Stimulated activated CD4-positive, alpha-beta T cell treated with anti-CD3 and anti-CD28 coated beads, TNF-alpha, amount 100 ng/mL, for 1 hour (primary cell): ENCODE results near the gene LGALS3BP.

Experiments
- DNase-seq, 3 donors: peaks; one replicate each; pipeline ENCODE4 v3.0.0-alpha.2; 2020; ENCODE audit warnings: low read depth in 3 of 3, low spot score in 1 of 3

The LGALS3BP gene

DNA sequence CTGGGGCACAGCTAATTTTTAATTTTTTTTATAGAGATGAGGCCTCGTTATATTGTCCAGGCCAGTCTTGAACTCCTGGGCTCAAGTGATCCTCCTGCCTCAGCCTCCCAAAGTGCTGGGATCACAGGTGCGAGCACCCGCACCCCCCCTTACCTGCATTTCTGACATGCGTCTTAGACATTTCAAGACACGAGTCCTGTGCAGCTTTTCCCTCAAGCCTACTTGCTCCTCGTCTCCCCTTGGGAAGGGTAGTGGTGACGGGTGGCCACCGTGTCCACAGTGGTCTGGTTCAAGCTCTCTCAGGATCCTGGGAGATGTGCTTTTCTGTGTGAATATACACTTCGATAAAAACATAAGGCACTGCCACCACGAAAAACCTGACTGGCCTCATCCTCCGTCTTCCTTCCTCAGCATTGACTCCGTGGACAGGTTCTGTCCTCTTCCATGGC is 20.2 kb upstream of the LGALS3BP start:
- DNase-seq, result no peak

- no peak for DNase-seq
These were observed 19.5 kb upstream of the LGALS3BP start for GRCh38 chr17:78999056-78999768.

DNA sequence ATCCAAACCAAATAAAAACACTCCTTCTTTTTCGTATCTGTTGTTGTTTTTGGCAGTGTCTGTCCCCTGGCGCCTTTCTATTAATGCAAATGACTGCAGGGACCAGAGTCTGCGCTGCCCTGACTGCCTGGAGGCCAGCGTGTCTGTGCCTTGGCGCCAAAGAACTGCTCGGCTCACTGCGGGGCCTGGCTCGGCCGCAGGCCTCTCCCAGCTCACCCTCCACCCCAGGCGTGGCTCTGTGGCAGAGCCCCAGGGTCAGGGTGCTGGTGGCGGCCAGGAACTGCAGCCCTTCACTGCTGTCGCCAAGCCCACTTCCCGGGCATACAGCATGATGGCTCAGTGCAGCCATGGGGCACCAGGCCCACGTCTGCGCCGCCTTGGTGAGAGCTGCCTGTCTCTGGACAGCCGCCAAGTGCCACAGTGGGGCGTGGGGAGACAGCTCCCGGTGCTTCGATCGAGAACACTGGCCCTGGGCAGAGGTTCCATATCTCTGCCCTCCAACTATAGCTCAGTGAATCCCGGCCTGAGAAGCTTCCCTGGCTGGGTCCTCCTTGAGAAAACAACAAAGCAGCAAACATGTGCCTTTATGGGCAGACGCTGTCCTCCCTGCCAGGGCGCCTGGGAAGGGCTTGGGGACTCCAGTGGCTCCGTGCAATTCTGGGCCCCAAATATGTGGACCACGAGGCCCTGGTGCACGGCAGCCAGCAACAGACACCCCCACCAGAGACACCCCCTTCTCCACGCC is 18.8 kb upstream of the LGALS3BP start:
- DNase-seq, result no peak

GRCh38 chr17:78997881-78998280 is 18.2 kb upstream of the LGALS3BP start:
- DNase-seq, result no peak

DNA sequence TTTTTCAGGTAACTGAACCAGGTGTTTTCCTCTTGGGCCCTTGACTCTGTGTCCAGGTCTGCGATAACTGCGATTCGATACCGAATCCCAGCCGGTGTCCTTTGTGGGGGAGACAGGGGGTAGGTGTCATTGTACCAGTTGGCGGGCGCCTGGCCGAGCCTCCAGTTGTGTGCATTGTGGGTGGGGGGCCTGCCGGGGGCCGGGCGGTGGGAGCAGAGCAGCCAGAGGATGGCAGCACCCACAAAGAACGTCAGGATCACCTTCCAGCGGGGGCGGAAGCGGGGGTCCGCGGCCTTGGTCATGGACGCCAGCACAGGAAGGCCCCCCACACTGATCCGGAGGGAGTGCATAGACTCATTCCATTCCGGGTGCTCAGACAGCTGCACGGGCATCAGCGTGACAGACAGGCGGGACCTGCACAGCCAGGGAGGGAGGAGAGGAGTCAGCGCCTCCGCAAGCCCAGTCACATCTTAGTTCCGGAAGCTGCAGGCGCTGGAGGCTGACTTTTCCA is 17.6 kb upstream of the LGALS3BP start:
- no peak for DNase-seq

DNA sequence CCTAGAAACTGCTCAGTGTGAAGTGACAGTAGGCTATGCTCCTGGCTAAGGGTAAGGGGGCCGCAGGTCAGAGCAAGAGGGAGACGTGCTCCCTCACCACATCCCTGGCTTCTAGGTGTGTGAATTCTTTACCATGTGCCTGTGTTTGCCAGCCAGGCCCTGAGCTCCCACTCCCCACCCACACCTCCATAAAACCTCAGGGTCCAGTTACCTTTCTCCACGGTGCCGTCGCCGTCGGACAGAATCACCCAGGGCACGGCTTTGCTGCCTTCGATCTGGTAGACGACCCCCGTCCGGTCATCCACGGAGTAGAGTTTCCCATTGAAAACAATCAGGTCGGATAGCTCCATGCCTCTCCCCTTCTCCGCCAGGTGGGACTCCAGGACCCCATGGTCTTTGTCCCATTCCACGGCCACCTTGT is 17.1 kb upstream of the LGALS3BP start:
- DNase-seq, result no peak

DNA sequence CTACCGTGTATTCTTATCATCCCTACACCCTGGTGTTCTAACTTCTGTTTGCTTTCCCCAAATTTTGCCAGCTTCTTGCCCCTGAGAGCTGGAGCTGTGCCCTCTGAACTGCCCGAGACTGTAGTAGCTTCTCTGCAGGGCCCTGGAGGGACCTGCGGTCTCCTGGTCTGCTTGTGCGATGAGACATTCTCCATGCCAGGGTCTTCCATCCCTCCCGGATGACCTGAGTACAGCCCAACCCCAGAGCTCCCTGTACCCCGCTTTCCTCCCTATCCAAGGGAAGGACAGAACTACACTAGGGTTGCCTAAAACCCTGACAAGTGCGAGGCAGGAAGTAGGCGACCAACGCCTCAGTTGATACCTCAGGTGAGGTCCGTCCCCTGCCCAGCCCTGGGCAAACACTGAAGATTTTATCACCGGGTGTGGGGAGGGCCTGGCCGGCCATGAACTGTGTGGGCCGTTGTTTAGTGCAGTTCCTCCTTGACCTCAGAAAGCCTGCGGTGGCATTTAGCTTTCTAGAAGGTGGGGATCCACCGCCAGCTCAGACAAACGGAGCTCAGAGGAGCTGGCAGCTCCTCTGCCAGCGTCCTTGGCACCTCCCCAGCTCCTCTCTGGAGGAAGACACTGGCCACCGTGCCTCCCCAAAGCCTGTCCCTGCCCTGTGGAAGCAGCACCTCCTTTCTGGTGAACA is 16.2 kb upstream of the LGALS3BP start:
- DNase-seq, result no peak

GRCh38 chr17:78995022-78995760 is 15.5 kb upstream of the LGALS3BP start:
- DNase-seq, result no peak

- no peak for DNase-seq
These were observed 14.4 kb upstream of the LGALS3BP start for GRCh38 chr17:78993981-78994671.

DNA sequence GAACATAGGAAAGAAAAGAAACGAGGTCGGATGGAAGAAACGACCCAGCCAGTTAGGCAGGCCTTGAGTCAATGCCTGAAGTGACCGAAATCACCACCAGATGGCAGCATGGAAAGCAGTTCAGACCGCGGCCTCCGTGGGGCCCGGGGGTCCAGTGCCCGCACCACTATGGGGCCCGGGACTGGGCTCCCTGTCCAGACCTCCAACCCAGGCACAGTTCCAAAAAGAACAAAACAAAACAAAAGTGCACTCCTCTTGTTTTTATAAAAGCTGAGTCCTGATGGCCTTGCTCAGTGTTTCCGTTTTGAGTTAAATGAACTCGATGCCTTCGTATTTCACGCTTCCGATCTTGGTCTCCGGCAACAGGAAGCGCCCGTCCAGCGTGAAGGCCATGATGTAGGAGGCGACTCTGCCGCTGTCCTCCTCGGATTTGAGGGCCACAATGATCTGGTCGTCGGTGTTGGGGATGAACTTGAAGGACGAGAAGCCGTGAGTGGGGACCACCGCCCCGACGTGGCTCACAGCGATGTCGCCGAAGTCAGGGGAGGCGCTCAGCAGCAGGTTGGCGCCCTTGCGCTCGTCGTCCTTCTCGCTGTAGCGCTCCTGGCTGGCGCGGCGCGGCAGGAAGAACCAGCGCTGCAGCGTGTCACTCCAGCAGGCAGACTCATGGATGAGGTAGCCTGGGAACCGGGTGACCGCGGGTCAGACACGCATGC is 13.7 kb upstream of the LGALS3BP start:
- DNase-seq, result peak in 1 of 3 donors; percentile 42

GRCh38 chr17:78992542-78993212 is 13.0 kb upstream of the LGALS3BP start:
- no peak for DNase-seq

GRCh38 chr17:78991906-78992532 is 12.3 kb upstream of the LGALS3BP start:
- DNase-seq, result no peak

DNA sequence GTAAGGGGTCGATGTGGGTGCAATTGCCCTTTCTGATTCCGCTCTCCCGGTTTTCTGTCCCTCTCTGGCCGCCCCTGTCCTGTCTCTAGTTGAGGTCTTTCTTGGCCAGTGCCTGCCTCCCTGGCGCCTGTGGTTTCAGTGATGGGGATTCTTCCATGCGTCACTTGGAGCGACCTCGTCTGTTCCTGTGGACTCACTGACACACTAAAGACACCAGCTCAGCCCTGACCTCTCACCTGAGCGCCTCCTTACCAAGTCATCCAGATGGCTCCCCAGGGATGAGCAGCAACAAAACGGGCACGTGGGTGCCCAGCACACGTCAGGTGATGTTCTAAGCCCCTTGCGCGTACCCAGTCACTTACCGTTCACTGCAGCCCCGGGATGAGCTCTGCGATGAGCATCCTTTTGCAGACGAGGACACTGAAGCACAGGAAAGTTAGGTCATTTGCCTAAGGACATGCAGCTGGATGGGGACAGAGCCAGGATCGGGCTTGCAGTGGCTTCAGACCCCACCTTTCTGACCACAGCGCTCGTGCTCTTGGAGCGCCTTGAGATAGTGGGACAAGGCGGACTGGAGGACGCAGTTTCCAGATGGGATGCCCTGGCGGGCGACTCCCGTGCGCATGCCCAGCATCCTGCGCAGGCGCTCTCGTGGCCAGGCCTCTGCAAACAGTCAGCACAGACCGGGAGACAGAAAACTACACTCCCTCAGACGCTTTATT is 11.5 kb upstream of the LGALS3BP start:
- DNase-seq, result no peak

- no peak for DNase-seq
These were observed 10.8 kb upstream of the LGALS3BP start for GRCh38 chr17:78990349-78991016.

GRCh38 chr17:78988152-78988551 is 8.4 kb upstream of the LGALS3BP start:
- no peak for DNase-seq

DNA sequence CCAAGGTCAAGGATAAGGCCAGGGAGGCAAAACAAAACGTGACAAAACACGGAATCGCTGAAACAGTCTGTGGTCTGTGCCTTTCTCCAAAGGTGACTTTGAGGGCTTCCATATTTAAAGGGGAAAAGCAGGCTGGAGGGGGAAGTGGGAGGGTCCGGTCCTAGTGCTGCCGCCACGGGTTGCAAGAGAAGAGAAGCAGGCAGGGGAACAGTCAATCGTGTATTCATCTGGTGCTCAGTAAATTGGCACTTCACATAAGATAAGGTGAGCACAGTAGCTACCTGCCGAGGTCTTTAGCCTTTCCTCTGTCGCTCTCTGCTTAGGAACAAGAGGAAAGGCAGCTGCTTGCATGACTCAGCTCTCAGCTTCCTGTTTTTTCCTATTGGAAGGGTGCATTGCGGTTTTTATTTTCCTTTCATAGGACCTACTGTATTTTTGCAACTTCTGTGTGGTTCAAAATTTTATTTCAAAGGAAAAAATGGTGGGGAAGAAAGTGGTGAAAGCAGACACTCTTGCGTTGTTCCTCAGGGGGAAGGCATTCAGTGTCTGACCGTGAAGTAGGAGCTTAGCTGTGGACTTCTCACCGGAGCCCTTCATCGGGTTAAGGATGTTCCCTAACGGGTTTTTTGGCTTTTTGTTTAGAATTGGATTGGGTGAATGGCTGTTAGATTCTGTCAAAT is 7.1 kb upstream of the LGALS3BP start:
- no peak for DNase-seq

DNA sequence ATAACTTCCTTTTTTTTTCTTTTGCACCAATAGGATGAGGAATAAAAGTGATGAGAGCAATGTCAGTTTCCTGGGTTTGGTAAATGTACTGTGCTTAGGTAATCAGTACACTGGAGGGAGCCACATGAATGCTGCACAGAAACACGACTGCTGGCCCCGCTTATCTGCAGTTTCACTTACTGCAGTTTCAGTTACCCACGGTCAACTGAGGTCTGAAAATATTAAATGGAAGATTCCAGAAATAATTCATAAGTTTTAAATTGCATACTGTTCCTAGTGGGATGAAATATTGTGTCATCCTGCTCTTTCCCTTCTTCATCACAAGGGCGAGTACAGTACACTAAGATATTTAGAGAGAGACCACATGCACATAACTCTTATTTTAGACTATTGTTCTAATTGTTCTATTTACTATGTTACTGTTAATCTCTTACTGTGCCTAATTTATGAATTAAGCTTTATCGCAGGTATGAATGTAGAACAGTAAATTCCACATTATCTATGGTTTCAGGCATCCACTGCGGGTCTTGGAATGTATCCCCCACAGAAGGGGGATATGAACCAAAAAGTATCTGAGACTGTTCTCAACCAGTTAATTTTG is 6.4 kb upstream of the LGALS3BP start:
- DNase-seq, result no peak
